Renal pelvis (tissue), 4 donors: ENCODE measurements around the gene CMIP. TPM values are rescaled to one million over a fixed set of nuclear protein-coding genes. Genes with fewer than 3 reads are reported as not detected.

Experiments
- DNase-seq: peaks from one replicate; pipeline ENCODE4 v3.0.0-alpha.2; 2013
- polyA plus RNA-seq, 3 donors: library from polyadenylated mRNA; unstranded; fragments of 120-200 nt; gene quantifications; one replicate each; pipeline ENCODE4 v1.2.1, GENCODE V29; 2013; ENCODE audit not compliant: insufficient read length in 3 of 3

CMIP gene
- polyA plus RNA-seq, 3 donors = 43.5 to 56.5 (median 51.5) TPM

DNA sequence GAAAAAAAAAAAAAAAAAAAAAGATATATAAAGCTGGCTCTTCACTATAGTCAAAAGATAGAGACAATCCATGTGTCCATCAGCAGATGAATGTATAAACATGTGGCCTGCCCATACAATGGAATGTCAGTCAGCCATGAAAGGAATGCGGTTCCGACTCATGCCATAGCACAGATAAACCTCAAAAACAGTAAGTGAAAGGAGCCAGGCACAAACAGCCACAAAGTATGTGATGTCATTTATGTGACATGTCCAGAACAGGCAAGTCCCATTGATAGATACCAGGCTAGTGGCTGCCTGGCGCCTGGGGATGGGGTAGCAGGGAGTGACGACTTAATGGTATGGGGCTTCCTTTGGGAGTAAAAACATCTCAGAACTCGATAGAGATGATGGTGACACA, 155.7 kb downstream of the CMIP start:
- DNase-seq = peak; percentile 26

DNA sequence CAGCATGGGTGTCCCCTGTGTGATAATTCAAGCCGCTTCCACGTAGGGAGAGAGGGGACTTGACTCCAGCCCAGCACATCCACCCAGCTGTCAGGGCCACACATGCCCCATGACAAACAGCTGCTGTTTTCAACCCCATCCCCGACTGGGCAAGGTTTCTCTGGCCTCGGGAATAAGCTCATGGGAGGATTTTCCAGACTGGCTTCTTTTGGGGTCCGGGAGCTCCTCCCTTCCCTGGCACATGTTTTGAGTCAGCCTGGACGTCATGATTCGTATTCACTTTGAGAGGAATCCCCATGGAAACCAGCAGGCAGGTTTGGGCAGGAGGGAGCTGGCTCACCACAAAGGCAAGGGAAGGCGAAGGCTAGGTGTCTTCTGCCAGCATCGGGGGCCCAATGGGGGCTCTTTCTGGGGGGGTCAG, 156.4 kb downstream of the CMIP start:
- DNase-seq = no peak

DNA sequence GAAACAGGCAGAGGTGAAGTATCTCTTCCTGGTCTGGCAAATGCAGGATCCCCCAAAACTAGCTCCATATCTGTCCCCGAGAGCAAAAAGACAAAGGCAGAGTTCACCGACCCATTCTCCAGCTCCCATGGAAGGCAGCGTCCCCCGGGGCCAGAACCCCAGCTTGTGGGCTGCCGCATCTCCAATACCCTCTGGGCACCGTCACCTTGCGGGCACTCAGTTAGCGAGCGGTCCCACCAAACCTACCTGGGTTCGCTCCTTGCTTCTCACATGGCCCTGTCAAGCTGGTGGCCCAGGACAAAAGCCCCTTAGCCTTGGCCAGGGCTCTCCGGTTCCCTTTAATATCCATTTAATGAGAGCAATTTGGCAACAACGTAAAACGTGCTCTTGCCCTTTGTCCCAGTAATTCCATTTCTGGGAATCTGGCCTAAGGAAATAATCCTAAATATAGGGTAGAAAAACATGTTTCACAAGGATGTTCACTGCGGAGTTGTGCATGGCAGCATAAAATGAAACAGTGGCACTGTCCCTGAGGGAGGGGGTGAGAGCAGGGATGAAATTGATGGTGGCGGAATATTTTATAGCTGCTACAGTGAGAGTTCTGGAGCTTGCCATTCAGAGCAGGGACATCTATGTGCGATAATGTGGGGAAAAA, 157.1 kb downstream of the CMIP start:
- no peak for DNase-seq

DNA sequence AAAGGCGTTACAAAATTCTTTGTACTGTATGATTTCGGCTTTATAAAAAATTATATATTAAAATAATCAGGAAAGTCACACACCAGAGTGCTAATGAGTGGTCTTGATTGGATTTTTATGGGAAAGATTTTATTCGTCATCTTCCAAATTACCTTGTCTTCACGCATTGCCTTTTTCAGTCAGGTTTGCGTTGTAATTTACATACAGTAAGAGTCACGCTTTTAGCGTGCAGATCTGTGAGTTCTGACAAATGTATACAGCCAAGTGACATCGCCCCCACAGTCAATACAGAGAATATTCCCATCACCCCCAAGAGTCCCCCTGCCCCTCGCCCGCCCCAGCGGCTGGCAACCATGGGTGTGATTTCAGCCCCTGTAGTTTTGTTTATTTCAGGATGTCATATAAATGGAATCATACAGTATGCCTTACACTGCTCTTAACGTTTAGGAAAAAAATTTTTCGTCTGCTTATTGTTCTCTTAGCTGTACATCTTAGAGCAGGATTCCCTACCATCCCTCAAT, 157.7 kb downstream of the CMIP start:
- DNase-seq = no peak

DNA sequence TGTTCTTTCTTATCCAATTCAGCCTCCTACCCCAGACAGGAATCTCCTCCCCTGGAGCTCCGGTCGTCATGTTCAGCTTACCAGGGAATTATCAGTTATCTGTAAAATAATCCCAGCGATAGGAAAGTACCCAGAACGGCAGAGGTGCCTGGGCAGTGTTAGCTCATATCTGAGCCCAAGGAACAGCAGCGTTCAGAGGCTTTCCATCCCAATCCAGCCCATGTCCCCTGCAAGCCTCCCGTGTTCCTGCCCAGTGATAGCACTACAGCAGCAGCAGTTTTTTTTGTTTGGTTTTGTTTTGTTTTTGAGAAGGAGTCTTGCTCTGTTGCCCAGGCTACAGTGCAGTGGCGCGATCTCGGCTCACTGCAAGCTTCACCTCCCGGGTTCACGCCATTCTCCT, 158.2 kb downstream of the CMIP start:
- DNase-seq = no peak

DNA sequence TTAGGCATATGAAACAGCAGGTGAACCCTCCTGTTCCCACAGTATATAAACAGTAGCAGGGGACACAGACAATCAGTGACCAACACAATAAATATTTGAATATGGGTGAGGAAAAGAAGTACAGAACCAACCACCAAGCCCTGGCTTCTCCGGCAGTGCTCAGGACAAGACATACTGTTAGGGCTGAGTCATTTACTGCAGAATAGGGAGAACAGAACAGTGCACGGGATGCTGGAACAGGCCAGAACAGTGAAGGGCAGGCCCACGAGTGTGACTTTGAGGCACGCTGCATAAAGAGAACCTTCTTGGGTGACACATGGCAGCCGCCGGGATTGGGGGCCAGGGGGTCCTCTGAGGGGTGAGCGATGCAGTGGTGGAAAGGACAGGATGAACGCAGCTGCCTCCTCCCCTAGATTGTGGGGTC, 160.4 kb downstream of the CMIP start:
- DNase-seq = no peak

DNA sequence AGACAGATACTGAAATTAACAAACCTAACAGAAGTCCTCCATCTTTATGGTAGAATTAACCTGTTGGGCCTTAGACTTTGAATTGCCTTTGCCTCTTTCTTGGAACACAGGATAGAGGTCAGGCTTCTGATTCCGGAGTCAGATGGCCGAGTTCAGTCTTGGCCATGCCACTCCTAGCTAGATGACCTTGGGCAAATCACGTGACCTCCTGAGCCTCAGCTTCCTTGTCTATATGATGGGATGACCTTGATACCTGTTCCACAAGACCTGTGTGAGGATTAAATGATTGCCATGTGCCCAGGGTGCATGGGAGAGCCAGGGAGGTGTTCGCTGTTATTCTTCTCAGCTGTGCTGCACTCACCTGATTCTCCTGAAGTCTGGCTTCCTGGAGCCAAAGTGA, 161.4 kb downstream of the CMIP start:
- DNase-seq = no peak

DNA sequence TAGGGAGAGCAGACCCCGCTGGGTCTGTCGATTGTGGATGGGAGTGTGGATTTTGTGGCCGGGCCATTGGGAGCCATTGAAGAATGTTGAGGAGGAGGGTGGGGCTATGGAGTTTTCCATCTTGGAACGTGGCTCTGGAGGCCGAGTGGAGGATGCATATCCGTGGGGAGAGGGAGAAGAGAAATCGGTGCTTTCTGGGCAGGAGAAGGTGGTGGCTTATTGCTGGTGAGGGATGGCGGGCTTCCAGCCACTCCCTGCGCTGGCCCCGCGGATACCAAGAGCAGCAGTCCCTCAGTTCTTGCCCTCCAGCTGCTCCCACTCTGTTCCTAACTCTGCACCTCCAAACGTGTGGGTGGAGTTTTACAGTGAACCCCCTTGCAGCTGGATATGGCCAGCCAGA, 162.4 kb downstream of the CMIP start:
- DNase-seq = no peak

DNA sequence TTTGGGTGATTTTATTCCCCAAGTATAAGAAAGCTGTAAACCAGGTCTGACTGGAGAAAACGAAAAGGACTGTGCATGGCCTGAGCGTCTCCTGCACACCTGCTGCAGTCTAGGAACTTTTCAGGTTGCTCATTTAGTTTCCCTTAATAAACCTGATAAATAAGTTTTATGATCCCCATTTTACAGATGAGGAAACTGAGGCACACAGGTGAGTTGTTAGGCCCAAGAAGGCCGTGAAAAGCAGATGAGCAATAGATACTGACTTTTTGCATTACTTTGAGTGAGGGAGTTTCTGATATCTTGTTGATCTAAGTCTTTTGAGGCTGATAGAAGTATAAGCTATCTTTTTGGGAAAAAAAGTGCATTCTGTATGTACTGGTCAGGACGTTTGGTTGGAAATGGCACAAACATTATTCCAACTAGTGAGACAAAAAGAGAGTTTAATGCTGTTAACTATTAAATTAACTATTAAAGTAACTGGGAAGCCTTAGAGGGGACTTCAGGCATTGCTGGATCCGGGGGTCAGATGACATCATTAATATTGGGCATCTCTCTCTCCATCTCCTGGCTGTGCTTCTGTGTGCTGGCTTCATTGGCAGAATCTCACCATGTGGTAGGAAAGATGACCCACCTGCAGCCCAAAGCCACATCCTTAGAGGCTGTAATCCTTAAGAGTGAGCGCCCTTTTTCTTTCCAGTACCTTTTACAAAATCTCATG, 163.4 kb downstream of the CMIP start:
- DNase-seq = no peak

DNA sequence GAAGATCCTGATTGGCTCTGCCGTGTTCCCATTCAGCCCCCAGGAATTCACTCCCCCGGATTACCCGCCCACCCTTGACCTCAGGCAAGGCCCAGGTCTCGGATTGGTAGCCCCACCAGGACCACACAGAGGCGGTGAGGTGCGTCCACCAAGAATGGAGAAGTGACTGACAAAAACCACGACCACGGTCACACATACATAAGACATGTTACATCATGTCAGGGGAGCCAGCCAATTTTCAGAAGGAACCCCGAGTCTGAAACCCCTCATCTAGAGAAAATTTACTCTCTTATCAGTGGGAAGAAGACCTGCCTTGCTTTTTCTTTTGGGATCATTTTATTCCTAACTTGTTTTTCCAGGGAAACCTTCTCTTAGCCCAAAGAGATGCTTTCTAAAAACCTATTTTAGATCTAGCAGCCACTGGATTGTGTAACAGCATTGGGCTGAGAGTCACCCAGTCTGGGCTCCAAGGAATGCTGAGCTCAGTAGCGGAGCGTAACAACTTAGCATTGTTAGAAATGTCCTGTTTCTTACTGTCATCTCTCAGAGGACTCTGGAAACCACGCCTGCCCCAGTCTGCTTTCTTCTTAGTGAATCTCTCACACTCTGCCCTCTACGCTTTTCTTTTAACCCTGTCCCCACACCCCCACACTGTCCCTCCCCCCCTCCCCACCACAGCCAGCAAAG, 164.1 kb downstream of the CMIP start:
- no peak for DNase-seq

DNA sequence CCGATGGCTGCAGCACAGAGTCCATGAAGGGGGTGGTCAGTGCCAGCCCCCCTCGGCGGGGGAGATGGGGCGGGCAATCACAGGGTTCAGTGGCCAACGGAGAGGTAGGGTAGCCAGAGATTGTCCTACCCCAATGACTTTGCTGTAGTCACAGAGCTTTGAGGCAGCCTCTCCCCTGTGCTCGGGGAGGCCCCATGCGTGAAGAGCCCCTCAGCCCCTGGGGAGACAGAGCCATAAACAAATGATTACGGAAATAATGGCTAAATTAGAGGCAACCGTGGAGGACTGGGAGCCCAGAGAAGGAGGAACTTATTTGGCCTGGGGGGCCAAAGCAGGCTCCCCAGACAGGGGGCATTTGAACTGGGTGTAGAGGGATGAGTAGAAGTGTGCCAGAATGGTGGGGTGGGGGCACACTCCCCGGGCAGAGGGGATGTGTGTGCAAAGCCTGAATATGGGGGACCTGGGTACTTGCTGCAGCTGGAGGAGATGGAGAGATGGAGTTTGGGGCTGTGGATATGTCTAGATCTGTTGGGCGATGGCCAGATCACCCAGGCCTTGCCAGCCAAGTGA, 164.8 kb downstream of the CMIP start:
- DNase-seq = no peak

DNA sequence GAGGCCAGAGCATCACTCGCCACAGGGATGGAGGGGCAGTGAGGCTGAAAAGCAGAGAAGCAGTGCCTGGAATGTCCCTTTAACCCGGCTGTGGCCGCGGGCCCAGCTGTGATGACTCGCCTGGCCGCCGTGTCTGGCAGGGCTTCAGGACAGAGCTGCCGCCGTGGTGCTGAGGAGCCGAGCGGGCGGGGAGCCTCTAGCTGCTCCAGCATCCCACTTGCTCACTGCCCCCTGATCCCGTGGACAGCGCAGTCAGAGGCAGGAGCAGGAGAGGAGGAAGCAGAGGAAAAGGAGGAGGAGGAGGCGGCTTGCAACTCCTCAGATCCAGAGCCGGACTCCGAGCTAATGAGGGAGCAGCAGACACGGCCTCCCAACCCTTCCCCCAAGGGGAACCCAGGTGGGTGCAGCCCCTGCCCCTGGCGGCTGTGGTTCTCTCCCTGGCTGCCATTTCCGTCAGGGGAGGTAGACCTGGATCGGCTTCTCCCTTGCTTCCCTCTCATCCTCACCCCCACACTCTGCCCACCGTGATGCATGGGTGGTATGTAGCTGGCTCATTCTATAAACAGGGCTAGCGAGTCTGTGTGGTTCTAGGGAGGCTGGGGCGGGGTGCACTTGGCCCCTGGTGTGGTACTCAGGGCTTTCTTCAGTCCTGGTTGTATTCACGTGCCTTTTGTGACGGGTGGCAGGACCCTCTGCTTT, 165.7 kb downstream of the CMIP start:
- peak; percentile 40 for DNase-seq

DNA sequence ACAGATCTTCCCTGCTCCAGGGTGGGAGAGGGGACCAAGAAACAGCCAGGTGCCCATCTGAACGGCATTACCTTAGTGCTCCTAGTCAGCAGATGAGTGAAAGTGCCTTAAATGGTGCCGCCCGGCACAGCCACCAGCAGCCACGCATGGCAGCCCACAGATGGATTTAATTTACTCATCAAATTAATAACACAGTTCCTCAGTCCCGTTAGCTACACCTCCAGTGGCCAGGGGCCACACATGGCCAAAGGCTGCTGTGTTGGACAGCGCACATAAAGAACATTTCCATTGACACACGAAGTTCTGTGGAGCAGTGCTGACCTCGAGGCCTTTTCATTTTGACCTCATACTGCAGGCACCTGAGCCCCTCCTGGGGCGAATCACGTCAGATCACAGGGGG, 166.3 kb downstream of the CMIP start:
- no peak for DNase-seq

DNA sequence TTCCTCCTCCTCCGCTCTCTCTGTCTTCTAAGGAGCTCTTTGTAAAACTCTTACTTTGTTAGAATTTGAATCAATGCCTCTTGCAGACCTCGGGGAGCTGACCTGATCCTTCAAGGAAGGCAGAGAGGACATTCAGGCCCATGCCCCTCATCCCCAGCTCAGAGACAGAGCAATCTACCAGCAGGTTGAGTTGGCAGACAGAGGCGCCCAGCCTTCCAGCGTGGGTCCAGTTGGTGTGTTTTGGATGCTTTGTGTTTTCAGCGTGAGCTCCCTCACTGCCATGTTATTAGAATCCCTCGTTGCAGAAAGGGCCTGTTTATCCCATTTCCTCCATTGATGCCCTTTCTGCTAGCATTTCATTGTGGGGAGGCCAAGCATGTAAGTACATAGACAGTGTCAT, 167.1 kb downstream of the CMIP start:
- DNase-seq = no peak

DNA sequence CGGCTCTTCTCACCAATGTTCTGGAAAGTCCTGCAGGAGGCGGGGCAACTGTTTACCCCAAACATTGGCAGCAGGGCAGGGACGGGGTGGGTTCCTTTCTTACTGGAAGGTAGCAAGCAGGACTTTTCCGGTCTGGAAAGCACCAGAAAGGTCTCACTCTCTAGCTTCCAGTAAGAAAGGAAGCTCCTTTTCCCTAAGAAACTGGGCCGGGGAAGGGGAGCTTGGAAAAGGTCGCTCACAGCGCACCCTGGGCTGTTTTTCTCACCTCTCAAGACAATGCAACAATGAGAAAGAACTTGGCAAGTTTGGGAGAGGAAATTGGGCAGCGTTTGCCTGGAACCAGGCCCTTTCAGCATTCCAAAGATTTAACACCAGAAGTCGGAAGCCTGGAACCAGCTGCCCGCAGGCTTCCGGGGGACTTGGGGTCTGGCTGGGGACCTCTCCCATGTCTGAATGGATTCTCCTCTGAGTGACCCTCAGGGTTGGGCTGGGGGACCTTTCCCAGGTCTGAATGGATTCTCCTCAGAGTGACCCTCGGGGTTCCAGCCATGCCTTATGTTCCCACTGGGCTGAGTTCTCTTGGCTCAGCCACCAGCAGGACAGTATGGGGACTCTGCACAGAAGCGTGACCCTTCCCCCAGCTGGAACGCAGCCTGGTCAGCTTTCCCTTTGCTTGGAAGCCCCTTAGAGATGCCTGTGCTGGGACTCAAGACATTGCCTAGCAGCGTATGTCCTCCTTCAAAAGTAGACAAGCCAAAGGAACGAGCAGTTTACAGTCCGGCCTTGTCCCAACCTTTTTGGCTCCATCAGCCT, 167.9 kb downstream of the CMIP start:
- no peak for DNase-seq

DNA sequence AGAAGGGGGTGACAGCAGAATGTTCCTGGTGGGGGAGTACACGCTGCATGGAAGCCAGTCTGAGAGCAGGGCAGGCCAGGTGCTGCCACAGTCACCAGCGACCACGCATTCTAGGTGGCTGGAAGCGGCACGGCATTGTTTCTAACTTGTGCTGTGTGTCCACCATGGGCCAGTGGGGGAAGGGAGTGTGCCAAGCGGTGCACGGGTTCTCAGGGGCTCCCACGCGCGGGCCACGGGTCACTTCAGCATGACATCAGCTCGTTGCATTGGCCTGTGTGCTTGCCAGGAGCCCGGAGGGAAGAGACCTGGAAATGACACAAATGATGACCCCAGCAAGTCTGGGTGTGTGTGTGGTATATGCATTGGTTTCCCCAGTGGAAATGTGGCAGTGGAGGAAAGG, 169.6 kb downstream of the CMIP start:
- DNase-seq = no peak

DNA sequence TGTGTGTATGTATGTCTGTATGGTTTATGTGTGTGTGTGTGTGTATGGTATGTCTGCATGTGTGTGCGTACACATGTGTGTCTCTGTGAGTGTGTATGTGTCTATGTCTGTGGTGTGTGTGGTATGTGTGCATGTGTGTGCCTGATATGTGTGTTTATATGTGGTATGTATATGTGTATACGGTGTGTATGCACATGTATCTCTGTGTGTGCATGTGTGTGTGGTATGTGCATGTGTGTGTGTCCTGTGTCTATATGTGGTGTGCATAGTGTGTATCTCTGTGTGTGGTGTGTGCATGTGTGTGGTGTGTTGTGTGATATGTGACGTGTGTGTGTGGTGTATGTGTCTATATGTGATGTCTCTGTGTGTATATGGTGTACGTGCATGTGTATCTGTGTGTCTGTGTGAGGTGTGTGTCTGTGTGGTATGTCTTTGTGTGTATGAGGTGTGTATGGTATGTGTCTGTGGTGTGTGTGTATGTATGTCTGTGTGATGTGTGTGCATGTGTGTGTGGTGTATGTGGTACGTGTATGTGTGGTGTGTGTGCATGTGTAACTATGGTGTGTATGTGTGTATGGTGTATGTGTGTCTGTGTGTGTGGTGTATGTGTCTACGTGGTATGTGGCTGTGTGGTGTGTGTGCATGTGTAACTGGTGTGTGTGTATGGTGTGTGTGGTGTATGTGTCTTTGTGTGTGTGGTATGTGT, 170.2 kb downstream of the CMIP start:
- DNase-seq = no peak

DNA sequence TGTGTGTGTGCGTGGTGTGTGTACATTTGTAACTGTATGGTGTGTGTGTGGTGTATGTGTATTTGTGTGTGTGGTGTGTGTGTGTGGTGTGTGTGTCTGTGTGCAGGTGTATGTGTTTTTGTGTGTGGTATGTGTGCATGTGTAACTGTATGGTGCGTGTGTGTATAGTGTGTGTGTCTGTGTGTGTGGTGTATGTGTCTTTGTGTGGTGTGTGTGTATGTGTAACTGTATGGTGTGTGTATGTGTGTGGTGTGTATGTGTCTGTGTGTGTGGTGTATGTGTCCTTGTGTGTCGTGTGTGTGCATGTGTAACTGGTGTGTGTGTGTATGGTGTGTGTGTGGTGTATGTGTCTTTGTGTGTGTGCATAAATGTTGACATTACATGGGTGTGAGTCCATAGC, 170.8 kb downstream of the CMIP start:
- DNase-seq = no peak

DNA sequence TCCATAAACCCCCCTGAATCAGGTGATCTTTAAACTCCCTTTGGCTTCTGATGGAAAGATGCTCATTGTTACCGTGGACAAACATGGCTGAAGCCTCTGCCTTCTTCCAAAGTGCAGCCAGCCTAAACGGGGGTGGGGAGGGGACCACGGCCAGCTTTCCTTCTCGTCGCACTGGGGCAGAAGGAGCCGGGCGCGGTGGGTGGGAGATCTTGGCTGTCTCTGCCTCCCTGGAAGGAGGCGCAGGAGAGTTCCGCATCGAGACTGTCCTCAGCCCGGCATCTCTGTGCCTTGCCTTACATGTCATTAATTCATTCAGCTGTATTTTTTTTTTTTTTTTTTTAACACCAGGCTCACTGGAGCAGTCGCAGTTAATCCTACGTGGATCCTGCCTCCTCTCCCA, 171.2 kb downstream of the CMIP start:
- no peak for DNase-seq

DNA sequence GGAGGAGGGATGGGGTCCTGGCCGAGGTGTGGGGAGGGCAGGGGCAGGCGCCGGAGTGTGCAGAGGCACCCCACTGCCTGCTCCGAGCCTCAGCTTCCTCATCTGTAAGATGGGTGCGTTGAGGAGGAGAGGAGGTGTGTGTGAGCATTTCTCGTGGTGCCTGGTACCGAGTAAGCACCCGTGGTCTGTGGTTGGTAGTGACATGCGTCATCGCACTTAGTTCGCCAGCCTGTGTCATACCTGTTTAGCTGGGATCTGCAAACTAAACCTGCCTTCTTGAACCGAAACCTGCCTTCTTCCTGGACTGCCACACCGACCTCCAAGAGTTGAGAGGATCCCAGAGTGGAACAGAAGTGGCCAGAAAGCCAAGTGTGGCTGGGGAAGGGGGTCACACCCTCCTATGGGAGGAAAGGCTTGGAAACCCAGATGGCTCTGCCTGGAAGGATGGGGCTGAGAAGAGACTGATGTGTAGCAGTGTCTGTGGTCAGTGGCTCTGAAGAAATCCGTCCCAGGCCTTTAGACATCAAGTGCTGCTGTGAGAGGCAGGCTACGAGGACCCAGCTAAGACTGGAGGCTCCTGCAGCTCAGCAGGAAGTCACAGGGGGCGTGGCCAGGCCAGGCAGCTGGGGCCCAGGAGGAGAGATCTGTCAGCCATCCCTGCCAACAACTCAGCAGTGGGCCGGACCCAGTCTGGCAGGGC, 171.9 kb downstream of the CMIP start:
- no peak for DNase-seq
